PC-3 (cell line): ENCODE measurements around the gene LILRB4. TPM values are rescaled to one million over a fixed set of nuclear protein-coding genes. Genes with fewer than 3 reads are reported as not detected.
"Not testable (repeated sequence)": the region's sequence is repeated elsewhere in the genome, so short reads cannot be mapped to it uniquely, and the experiment has no call there.

Experiments used
- ATAC-seq: fragments of 200-7000 bp; cut with Tn5 transposase; 2 replicates; pipeline ENCODE4 v1.9.1; 2020; ENCODE audit warnings: mild to moderate bottlenecking, moderate library complexity
- BruUV-seq: library from RNA; stranded (reverse); fragments of 400-500 nt; replicated peaks from 2 replicates; lab custom pipeline; 2021; lab: Mats Ljungman, UMichigan
- CTCF ChIA-PET: fragments of 300-600 bp; sonication (Branson Sonifier 250); formaldehyde crosslinking; loops from one replicate; lab custom pipeline; 2022; ENCODE audit warnings: antibody characterized with exemption; lab: Charles Lee
- POLR2A ChIA-PET: fragments of 300-600 bp; sonication (Branson Sonifier 250); formaldehyde crosslinking; loops from one replicate; lab custom pipeline; 2022; ENCODE audit warnings: antibody characterized with exemption; ENCODE audit not compliant: unreplicated experiment; lab: Charles Lee
- DNase-seq: peaks from one replicate; pipeline ENCODE4 v3.0.0-alpha.2; 2015
- H2AFZ ChIP-seq: fragments of 300-600 bp; sonication (generic); 2 replicates; pipeline ENCODE4 v1.6.0; 2016; ENCODE audit warnings: antibody characterized with exemption, low read length
- H3F3A ChIP-seq: fragments of 300-600 bp; sonication (generic); one replicate; pipeline ENCODE4 v1.6.0; 2017; ENCODE audit warnings: antibody characterized with exemption, low read length, control low read depth, mild to moderate bottlenecking; ENCODE audit not compliant: unreplicated experiment
- H3K27ac ChIP-seq: fragments of 300-600 bp; sonication (generic); 2 replicates; pipeline ENCODE4 v1.5.1; 2016; ENCODE audit warnings: mild to moderate bottlenecking, low read length
- H3K27me3 ChIP-seq: fragments of 300-600 bp; sonication (generic); 2 replicates; pipeline ENCODE4 v1.6.1; 2016; ENCODE audit warnings: low read length, mixed read lengths
- H3K36me3 ChIP-seq: fragments of 300-600 bp; sonication (generic); 2 replicates; pipeline ENCODE4 v1.6.1; 2016; ENCODE audit warnings: low read depth, mixed run types, low read length, mixed read lengths
- H3K4me1 ChIP-seq: fragments of 300-600 bp; sonication (generic); 2 replicates; pipeline ENCODE4 v1.5.1; 2016; ENCODE audit warnings: low read length; ENCODE audit not compliant: insufficient read depth
- H3K4me2 ChIP-seq: fragments of 300-600 bp; sonication (generic); 2 replicates; pipeline ENCODE4 v1.6.0; 2016; ENCODE audit warnings: low read length
- H3K4me3 ChIP-seq: fragments of 300-600 bp; sonication (generic); 2 replicates; pipeline ENCODE4 v1.5.1; 2016; ENCODE audit warnings: mild to moderate bottlenecking, low read length, mixed read lengths
- H3K79me2 ChIP-seq: fragments of 300-600 bp; sonication (generic); 2 replicates; pipeline ENCODE4 v1.6.1; 2017; ENCODE audit warnings: low read length, mixed read lengths
- H3K9ac ChIP-seq: fragments of 300-600 bp; sonication (generic); 2 replicates; pipeline ENCODE4 v1.6.0; 2016; ENCODE audit warnings: mild to moderate bottlenecking, low read length
- H3K9me2 ChIP-seq: fragments of 300-600 bp; sonication (generic); replicated peaks from 2 replicates; pipeline ENCODE4 v1.6.1; 2016; ENCODE audit warnings: mixed run types, low read length, mixed read lengths
- H3K9me3 ChIP-seq: fragments of 300-600 bp; sonication (generic); 2 replicates; pipeline ENCODE4 v1.6.1; 2016; ENCODE audit warnings: low read length, mixed read lengths
- H4K20me1 ChIP-seq: fragments of 300-600 bp; sonication (generic); 2 replicates; pipeline ENCODE4 v1.6.1; 2016; ENCODE audit warnings: low read length, mixed read lengths
- EZH2 ChIP-seq: fragments of 300-600 bp; sonication (generic); IDR thresholded peaks from one replicate; pipeline ENCODE4 v1.6.1; 2017; ENCODE audit warnings: antibody characterized with exemption, mild to moderate bottlenecking, low read length; ENCODE audit not compliant: unreplicated experiment
- EZH2phosphoT487 ChIP-seq: fragments of 300-600 bp; sonication (generic); IDR thresholded peaks from 2 replicates; pipeline ENCODE4 v1.6.1; 2018; ENCODE audit warnings: mild to moderate bottlenecking, antibody characterized with exemption, low read length, borderline replicate concordance
- intact Hi-C: fragments of 100-400 bp; cut with micrococcal nuclease; formaldehyde crosslinking; loops from 2 replicates; pipeline ENCODE4 v1.9.0; 2023
- total RNA-seq: library from RNA; depleted of rRNA; stranded (reverse); fragments of >200 nt; gene quantifications from 2 replicates; pipeline ENCODE4 v1.2.3, GENCODE V29; 2014
- TF ChIP-seq, protein P1 (sequence below): fragments of 300-600 bp; sonication (generic); conservative IDR thresholded peaks from 2 replicates; pipeline ENCODE4 v1.5.1; 2017; ENCODE audit warnings: antibody characterized with exemption, low read depth, mild to moderate bottlenecking, low read length

The LILRB4 gene
- total RNA-seq, 1 experiment from 2014 or later: not detected

DNA sequence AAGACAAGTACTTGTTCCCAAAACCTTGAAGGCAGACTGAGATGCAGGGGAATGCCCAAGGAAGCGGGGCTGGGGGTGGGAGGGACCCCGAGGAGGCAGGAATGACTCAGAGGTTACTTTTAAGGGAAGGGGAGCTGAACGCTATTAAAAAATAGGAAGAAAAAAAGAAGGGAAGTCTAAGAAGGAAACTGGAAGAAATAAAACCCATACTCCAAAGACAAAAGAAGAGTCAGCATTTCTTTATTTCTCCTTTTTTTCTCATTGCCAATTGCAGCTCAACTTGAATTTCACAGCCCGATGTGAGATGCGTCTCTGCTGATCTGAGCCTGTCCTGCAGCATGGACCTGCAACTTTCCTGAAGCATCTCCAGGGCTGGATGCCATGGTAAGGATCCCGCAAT lies 19.2 kb upstream of the LILRB4 start:
- H3K79me2 ChIP-seq, H3K9ac ChIP-seq, H3K9me2 ChIP-seq, H3K4me1 ChIP-seq, H3K36me3 ChIP-seq, H3F3A ChIP-seq, POLR2A ChIA-PET, H3K9me3 ChIP-seq, BruUV-seq, H4K20me1 ChIP-seq, H3K4me2 ChIP-seq, intact Hi-C loops, H3K27ac ChIP-seq, H3K4me3 ChIP-seq, DNase-seq, ATAC-seq, H2AFZ ChIP-seq, CTCF ChIA-PET: not testable (repeated sequence)
- H3K27me3 ChIP-seq: peaks cover 76% of the 10 kb centered on the region

DNA sequence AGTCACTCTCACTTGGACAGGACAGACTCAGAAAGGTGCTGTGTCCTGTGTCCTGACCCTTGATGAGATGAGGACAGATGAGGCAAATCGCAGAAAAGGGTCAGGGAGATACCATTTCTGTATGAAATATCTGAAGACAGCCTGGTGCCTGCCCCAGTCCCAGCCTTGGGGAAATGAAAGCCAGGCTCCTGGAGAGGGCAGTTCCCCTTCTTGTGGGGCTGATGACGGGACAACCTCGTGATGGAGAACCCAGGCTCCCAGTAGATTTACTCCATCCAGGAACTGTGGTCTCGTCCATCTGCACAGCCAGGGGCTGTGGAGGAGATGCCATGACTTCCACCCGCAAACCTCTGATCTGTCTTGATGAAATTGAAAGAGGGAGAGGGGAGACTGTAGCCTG lies 18.7 kb upstream of the LILRB4 start:
- no peak overlapping the region for H3K27ac ChIP-seq
- no peaks in the 10 kb centered on the region for H3K4me1 ChIP-seq
- no peak overlapping the region for H3K4me2 ChIP-seq
- no peaks in the 10 kb centered on the region for H3K36me3 ChIP-seq
- H2AFZ ChIP-seq: no peak overlapping the region
- peaks cover 76% of the 10 kb centered on the region for H3K27me3 ChIP-seq
- no peak overlapping the region for H3K4me3 ChIP-seq
- no peak for ATAC-seq
- intact Hi-C loops: no loop called here
- POLR2A ChIA-PET: no interaction called here
- TF ChIP-seq EZH2: no peak
- TF ChIP-seq, protein P1, sequence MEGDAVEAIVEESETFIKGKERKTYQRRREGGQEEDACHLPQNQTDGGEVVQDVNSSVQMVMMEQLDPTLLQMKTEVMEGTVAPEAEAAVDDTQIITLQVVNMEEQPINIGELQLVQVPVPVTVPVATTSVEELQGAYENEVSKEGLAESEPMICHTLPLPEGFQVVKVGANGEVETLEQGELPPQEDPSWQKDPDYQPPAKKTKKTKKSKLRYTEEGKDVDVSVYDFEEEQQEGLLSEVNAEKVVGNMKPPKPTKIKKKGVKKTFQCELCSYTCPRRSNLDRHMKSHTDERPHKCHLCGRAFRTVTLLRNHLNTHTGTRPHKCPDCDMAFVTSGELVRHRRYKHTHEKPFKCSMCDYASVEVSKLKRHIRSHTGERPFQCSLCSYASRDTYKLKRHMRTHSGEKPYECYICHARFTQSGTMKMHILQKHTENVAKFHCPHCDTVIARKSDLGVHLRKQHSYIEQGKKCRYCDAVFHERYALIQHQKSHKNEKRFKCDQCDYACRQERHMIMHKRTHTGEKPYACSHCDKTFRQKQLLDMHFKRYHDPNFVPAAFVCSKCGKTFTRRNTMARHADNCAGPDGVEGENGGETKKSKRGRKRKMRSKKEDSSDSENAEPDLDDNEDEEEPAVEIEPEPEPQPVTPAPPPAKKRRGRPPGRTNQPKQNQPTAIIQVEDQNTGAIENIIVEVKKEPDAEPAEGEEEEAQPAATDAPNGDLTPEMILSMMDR: no peak
- TF ChIP-seq EZH2phosphoT487: no peak
- H3K9me2 ChIP-seq: no peaks in the 10 kb centered on the region
- no peaks in the 10 kb centered on the region for H3K79me2 ChIP-seq
- no peaks in the 10 kb centered on the region for H3F3A ChIP-seq
- CTCF ChIA-PET: no interaction called here
- BruUV-seq: no TSS peak
- DNase-seq: no peak
- no peaks in the 10 kb centered on the region for H3K9me3 ChIP-seq
- H4K20me1 ChIP-seq: no peaks in the 10 kb centered on the region
- no peak overlapping the region for H3K9ac ChIP-seq

- Histone ChIP-seq H3K4me3 (no peak overlapping the region), H3F3A (no peaks in the 10 kb centered on the region), H3K4me2 (no peak overlapping the region), H3K9me2 (no peaks in the 10 kb centered on the region), H3K27me3 (peaks cover 67% of the 10 kb centered on the region), H4K20me1 (no peaks in the 10 kb centered on the region), H3K27ac (no peak overlapping the region), H3K4me1 (no peaks in the 10 kb centered on the region), H3K36me3 (no peaks in the 10 kb centered on the region), H2AFZ (no peak overlapping the region), H3K9ac (no peak overlapping the region), H3K9me3 (no peaks in the 10 kb centered on the region), H3K79me2 (no peaks in the 10 kb centered on the region)
- DNase-seq: no peak
- ChIA-PET POLR2A (no interaction called here), CTCF (no interaction called here)
- BruUV-seq: no TSS peak
- TF ChIP-seq EZH2 (no peak), EZH2phosphoT487 (no peak)
- TF ChIP-seq, protein P1: no peak
- ATAC-seq: no peak
- intact Hi-C loops: no loop called here
These were observed 16.4 kb upstream of the LILRB4 start for GRCh38 chr19:54646331-54646841.
